Astrocyte (in vitro differentiated cells and primary cell): Measurements from ENCODE around the gene SMIM44. TPM values are rescaled to one million over a fixed set of nuclear protein-coding genes. Genes with fewer than 3 reads are reported as not detected.
"Not testable (repeated sequence)": the region's sequence is repeated elsewhere in the genome, so short reads cannot be mapped to it uniquely, and the experiment has no call there.

Source experiments
- DNase-seq: peaks from one replicate; pipeline ENCODE4 v3.0.0-alpha.2; 2010; ENCODE audit warnings: low read depth
- FAIRE-seq: peaks from 2 replicates; lab custom pipeline; 2011; peaks lifted over from hg19 to GRCh38; lab: Jason Lieb, UNC
- H2AFZ ChIP-seq: 2 replicates; pipeline ENCODE4 v1.6.0; 2012; ENCODE audit warnings: low read depth, low read length, inconsistent platforms
- H3K27ac ChIP-seq: 2 replicates; pipeline ENCODE4 v1.5.1; 2011; ENCODE audit warnings: low read depth, low read length, inconsistent platforms
- H3K27me3 ChIP-seq: 2 replicates; pipeline ENCODE4 v1.6.0; 2011; ENCODE audit warnings: low read length, inconsistent platforms; ENCODE audit not compliant: insufficient read depth
- H3K36me3 ChIP-seq: 2 replicates; pipeline ENCODE4 v1.5.1; 2011; ENCODE audit warnings: low read length, inconsistent platforms; ENCODE audit not compliant: insufficient read depth
- H3K4me1 ChIP-seq: 2 replicates; pipeline ENCODE4 v1.5.1; 2011; ENCODE audit warnings: low read length, inconsistent platforms; ENCODE audit not compliant: insufficient read depth
- H3K4me2 ChIP-seq: 2 replicates; pipeline ENCODE4 v1.6.0; 2012; ENCODE audit warnings: low read length, inconsistent platforms
- H3K4me3 ChIP-seq: 2 replicates; pipeline ENCODE4 v1.5.1; 2011; ENCODE audit warnings: low read depth, mild to moderate bottlenecking, low read length, inconsistent platforms; ENCODE audit not compliant: insufficient read depth
- H3K79me2 ChIP-seq: 2 replicates; pipeline ENCODE4 v1.6.0; 2012; ENCODE audit warnings: mild to moderate bottlenecking, low read length, inconsistent platforms; ENCODE audit not compliant: insufficient read depth
- H3K9ac ChIP-seq: 2 replicates; pipeline ENCODE4 v1.6.0; 2012; ENCODE audit warnings: mild to moderate bottlenecking, low read length, inconsistent platforms
- H3K9me3 ChIP-seq: 2 replicates; pipeline ENCODE4 v1.5.1; 2012; ENCODE audit warnings: low read depth, mild to moderate bottlenecking, low read length, inconsistent platforms; ENCODE audit not compliant: insufficient read depth
- H4K20me1 ChIP-seq: 2 replicates; pipeline ENCODE4 v1.6.0; 2012; ENCODE audit warnings: low read length, inconsistent platforms; ENCODE audit not compliant: insufficient read depth
- H3K27ac Mint-ChIP-seq: one replicate; pipeline ENCODE4 v1.8.0; 2021; ENCODE audit warnings: mild to moderate bottlenecking, mixed read lengths; ENCODE audit not compliant: unreplicated experiment
- H3K27me3 Mint-ChIP-seq: one replicate; pipeline ENCODE4 v1.8.0; 2021; ENCODE audit warnings: low read depth, mixed read lengths; ENCODE audit not compliant: unreplicated experiment
- H3K36me3 Mint-ChIP-seq: one replicate; pipeline ENCODE4 v1.8.0; 2021; ENCODE audit warnings: low read depth, mixed read lengths; ENCODE audit not compliant: unreplicated experiment
- H3K4me1 Mint-ChIP-seq: one replicate; pipeline ENCODE4 v1.8.0; 2021; ENCODE audit warnings: low read depth, mixed read lengths; ENCODE audit not compliant: unreplicated experiment
- H3K4me3 Mint-ChIP-seq: one replicate; pipeline ENCODE4 v1.8.0; 2021; ENCODE audit warnings: mild to moderate bottlenecking, moderate library complexity, mixed read lengths; ENCODE audit not compliant: unreplicated experiment
- H3K9me3 Mint-ChIP-seq: one replicate; pipeline ENCODE4 v1.8.0; 2021; ENCODE audit warnings: mild to moderate bottlenecking, mixed read lengths; ENCODE audit not compliant: unreplicated experiment
- EZH2 ChIP-seq: IDR thresholded peaks from 2 replicates; pipeline ENCODE4 v1.6.1; 2012; ENCODE audit warnings: mild to moderate bottlenecking, low read length, inconsistent platforms; ENCODE audit not compliant: insufficient read depth
- total RNA-seq: library from RNA; stranded (reverse); gene quantifications from 2 replicates; pipeline ENCODE4 v1.2.1, GENCODE V29; 2021
- TF ChIP-seq, protein P1 (sequence below): IDR thresholded peaks from 2 replicates; pipeline ENCODE4 v1.5.1; 2011; ENCODE audit warnings: low read depth, mild to moderate bottlenecking, inconsistent platforms, low read length, moderate library complexity; ENCODE audit not compliant: insufficient read depth

The SMIM44 gene
- total RNA-seq, 1 donor from 2014 or later, result not detected

DNA sequence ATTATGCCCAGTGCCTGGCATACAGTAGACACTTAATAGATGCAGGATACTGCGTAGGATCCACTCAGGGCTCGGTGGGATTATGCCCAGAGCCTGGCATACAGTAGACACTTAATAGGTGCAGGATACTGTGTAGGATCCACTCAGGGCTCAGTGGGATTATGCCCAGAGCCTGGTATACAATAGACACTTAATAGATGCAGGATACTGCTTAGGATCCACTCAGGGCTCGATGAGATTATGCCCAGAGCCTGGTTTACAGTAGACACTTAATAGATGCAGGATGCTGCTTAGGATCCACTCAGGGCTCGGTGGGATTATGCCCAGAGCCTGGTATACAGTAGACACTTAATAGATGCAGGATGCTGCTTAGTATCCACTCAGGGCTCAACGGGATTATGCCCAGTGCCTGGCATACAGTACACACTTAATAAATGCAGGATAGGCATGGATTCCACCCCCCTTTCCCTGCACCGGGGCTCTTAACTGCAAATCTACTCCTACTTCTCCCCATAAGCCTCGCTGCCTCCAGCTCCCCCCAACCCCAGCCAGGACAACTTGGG, 27.8 kb downstream of the SMIM44 start:
- Mint-ChIP-seq H3K9me3 (no peaks in the 10 kb centered on the region), H3K4me3 (no peak overlapping the region), H3K27me3 (no peaks in the 10 kb centered on the region), H3K36me3 (peaks cover 14% of the 10 kb centered on the region), H3K27ac (no peak overlapping the region), H3K4me1 (peaks cover 14% of the 10 kb centered on the region)
- H3K9ac ChIP-seq, result no peak overlapping the region
- no peak overlapping the region for H3K27ac ChIP-seq
- FAIRE-seq, result no peak
- no peaks in the 10 kb centered on the region for H3K9me3 ChIP-seq
- TF ChIP-seq, protein P1, sequence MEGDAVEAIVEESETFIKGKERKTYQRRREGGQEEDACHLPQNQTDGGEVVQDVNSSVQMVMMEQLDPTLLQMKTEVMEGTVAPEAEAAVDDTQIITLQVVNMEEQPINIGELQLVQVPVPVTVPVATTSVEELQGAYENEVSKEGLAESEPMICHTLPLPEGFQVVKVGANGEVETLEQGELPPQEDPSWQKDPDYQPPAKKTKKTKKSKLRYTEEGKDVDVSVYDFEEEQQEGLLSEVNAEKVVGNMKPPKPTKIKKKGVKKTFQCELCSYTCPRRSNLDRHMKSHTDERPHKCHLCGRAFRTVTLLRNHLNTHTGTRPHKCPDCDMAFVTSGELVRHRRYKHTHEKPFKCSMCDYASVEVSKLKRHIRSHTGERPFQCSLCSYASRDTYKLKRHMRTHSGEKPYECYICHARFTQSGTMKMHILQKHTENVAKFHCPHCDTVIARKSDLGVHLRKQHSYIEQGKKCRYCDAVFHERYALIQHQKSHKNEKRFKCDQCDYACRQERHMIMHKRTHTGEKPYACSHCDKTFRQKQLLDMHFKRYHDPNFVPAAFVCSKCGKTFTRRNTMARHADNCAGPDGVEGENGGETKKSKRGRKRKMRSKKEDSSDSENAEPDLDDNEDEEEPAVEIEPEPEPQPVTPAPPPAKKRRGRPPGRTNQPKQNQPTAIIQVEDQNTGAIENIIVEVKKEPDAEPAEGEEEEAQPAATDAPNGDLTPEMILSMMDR, result no peak
- TF ChIP-seq EZH2, result no peak
- H3K27me3 ChIP-seq, result no peaks in the 10 kb centered on the region
- no peak overlapping the region for H2AFZ ChIP-seq
- H3K4me2 ChIP-seq, result no peak overlapping the region
- H3K36me3 ChIP-seq, result peaks cover 17% of the 10 kb centered on the region
- peaks cover 27% of the 10 kb centered on the region for H3K79me2 ChIP-seq
- peaks cover 40% of the 10 kb centered on the region for H3K4me1 ChIP-seq
- DNase-seq, result no peak
- H3K4me3 ChIP-seq, result no peak overlapping the region
- H4K20me1 ChIP-seq, result peaks cover 11% of the 10 kb centered on the region

DNA sequence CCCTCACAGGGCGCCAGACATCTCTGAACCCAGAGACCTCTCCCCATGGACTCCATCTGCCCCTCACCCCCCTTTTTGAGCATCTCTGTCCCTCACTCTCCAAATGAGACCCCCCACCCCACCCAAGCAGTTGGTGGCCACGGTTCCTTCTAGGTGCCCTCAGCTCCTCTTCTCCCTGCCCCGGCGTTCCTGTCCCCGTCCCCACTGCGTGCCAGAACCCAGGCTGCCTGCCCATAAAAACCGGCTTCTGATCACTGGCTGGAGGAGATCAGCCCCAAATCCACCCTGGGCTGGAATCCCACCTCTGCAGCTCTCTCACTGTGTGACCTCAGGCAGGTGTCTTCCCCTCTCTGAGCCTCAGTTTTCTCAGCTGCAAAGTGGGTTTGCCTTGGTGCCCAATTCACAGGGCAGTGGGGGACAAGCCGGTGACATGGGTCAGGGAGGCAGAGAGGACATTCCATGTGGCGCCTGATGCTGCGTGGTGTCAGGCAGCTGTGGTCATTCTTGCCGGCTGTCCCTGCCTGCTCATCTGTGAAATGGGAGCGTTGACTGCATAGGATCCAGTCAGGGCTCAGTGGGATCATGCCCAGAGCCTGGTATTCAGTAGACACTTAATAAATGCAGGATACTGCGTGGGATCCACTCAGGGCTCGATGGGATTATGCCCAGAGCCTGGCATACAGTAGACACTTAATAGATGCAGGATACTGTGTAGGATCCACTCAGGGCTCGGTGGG, 28.4 kb downstream of the SMIM44 start:
- FAIRE-seq, result no peak
- Histone ChIP-seq H3K9ac (no peak overlapping the region), H2AFZ (no peak overlapping the region), H3K4me2 (no peak overlapping the region), H3K4me3 (no peak overlapping the region), H3K36me3 (peaks cover 17% of the 10 kb centered on the region), H3K9me3 (no peaks in the 10 kb centered on the region), H4K20me1 (peaks cover 13% of the 10 kb centered on the region), H3K4me1 (peaks cover 37% of the 10 kb centered on the region), H3K27me3 (no peaks in the 10 kb centered on the region), H3K79me2 (peaks cover 23% of the 10 kb centered on the region), H3K27ac (no peak overlapping the region)
- no peaks in the 10 kb centered on the region for H3K27me3 Mint-ChIP-seq
- H3K4me3 Mint-ChIP-seq, result no peak overlapping the region
- no peak overlapping the region for H3K27ac Mint-ChIP-seq
- H3K4me1 Mint-ChIP-seq, result peaks cover 14% of the 10 kb centered on the region
- DNase-seq, result no peak
- no peak for TF ChIP-seq EZH2
- TF ChIP-seq, protein P1, result no peak
- H3K36me3 Mint-ChIP-seq, result peaks cover 14% of the 10 kb centered on the region
- H3K9me3 Mint-ChIP-seq, result no peaks in the 10 kb centered on the region

DNA sequence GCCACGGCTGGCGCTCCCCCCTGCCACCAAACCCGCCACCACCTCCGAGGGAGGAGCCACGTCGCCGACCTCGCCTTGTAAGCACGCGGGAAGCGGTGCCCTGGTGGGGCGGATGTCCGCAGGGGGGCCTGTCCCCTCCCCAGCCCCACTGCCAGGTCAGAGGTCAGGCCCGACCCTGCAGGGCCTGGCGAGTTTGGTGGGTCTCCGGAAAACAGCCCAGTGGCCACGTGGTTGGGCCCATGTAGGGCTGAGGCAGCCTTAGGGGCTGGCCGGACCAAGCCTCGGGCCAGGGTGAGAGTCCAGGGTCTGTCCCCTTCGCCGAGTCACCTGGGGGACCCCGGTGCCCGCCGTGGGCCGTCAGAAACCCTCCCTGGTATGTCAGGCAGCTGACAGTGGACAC, 29.4 kb downstream of the SMIM44 start:
- no peak overlapping the region for H3K4me2 ChIP-seq
- H3K4me1 Mint-ChIP-seq, result peaks cover 13% of the 10 kb centered on the region
- H3K4me3 ChIP-seq, result no peak overlapping the region
- H2AFZ ChIP-seq, result no peak overlapping the region
- no peaks in the 10 kb centered on the region for H3K27me3 ChIP-seq
- no peak for TF ChIP-seq EZH2
- TF ChIP-seq, protein P1, result no peak
- DNase-seq (no peak), FAIRE-seq (no peak)
- H3K9ac ChIP-seq, result no peak overlapping the region
- H3K27me3 Mint-ChIP-seq, result no peaks in the 10 kb centered on the region
- peaks cover 14% of the 10 kb centered on the region for H3K36me3 Mint-ChIP-seq
- no peak overlapping the region for H3K27ac Mint-ChIP-seq
- H3K27ac ChIP-seq, result no peak overlapping the region
- H3K79me2 ChIP-seq, result peaks cover 20% of the 10 kb centered on the region
- H3K4me3 Mint-ChIP-seq, result no peak overlapping the region
- no peaks in the 10 kb centered on the region for H3K9me3 Mint-ChIP-seq
- H3K9me3 ChIP-seq, result no peaks in the 10 kb centered on the region
- peaks cover 13% of the 10 kb centered on the region for H4K20me1 ChIP-seq
- H3K36me3 ChIP-seq, result peaks cover 17% of the 10 kb centered on the region
- H3K4me1 ChIP-seq, result peaks cover 28% of the 10 kb centered on the region

DNA sequence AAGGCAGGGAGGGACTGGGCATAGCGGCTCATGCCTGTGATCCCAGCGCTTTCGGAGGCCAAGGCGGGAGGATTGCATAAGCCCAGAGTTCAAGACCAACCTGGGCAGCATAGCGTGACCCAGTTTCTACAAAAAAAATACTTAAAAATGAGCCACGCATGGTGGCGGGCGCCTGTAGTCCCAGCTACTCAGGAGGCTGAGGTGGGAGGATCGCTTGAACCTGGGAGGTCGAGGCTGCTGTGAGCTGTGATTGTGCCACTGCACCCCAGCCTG, 30.4 kb downstream of the SMIM44 start:
- H3K4me1 Mint-ChIP-seq, result peaks cover 10% of the 10 kb centered on the region
- H3K27me3 ChIP-seq, H3K9me3 Mint-ChIP-seq, H3K9me3 ChIP-seq, H3K27me3 Mint-ChIP-seq, H2AFZ ChIP-seq, H3K4me3 ChIP-seq, DNase-seq, H3K9ac ChIP-seq, H3K4me2 ChIP-seq, FAIRE-seq: not testable (repeated sequence)
- peak overlapping the region; percentile 8 for H3K4me3 Mint-ChIP-seq
- Histone ChIP-seq H3K79me2 (peaks cover 20% of the 10 kb centered on the region), H3K36me3 (peaks cover 17% of the 10 kb centered on the region), H4K20me1 (peaks cover 13% of the 10 kb centered on the region), H3K27ac (peak overlapping the region; percentile 93), H3K4me1 (peaks cover 19% of the 10 kb centered on the region)
- H3K27ac Mint-ChIP-seq, result peak overlapping the region; percentile 99
- H3K36me3 Mint-ChIP-seq, result peaks cover 12% of the 10 kb centered on the region
